Activated naive CD8-positive, alpha-beta T cell treated with anti-CD3 and anti-CD28 coated beads, Interleukin-2, amount 50 U/mL, for 16 hours (primary cell): Measurements from ENCODE around the gene DNAJA4.
A peak's percentile ranks its signal among the peaks of the same experiment; 100 is the strongest.

Source experiments
- DNase-seq: peaks from one replicate; pipeline ENCODE4 v3.0.0-alpha.2; 2020; ENCODE audit warnings: low read depth, low spot score

The DNAJA4 gene

DNA sequence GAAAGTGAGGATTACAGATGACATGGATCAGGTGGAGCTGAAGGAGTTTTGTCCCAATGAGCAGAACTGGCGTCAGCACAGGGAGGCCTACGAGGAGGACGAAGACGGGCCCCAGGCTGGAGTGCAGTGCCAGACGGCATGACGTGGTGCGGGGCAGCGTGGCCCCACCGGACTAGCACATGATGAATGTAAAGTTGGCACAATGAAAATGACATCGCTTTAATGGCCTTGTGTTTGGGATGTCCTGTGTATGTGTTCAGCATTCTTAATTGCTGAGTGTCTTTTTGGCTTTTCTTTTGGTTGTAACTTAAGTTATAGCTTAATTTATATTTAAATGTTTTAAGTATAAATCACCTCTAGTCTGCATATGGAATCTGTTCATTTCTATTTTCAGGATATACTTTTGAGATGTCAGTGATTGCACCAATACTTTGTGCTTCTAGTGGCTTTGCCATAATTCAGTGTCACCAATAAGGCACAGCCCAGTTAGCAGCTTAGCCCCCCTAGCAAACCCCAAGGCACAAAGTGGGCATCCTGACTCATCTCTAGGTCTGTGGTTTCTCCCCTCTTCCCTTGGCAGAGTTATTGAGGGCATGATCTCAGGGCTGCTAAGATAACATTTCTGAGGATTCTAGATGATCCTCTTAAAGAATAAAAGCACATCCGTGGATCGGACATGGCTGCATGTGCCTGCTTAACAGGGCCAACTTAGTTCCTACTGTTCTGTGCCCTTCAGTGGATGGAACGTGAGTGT lies 16.1 kb downstream of the DNAJA4 start:
- no peak for DNase-seq

DNA sequence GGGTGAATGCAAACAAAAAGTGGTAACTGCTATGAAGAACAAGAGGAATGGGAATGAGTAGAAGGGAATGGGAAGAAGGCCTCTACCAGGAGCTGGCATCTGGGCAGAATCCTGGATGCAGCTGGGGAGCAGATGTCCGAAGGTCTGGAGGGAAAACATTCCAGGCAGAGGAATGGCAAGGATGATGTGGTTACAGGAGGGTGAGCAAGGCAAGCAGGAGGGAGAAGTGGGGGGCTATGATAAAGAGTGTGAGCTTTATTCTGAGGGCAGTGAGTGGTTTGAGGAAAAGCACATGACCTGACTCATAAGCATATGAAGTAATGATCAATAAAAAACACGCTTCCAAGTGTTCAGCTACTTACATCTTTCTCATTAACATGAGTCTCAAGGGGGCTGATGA lies 18.0 kb downstream of the DNAJA4 start:
- no peak for DNase-seq

DNA sequence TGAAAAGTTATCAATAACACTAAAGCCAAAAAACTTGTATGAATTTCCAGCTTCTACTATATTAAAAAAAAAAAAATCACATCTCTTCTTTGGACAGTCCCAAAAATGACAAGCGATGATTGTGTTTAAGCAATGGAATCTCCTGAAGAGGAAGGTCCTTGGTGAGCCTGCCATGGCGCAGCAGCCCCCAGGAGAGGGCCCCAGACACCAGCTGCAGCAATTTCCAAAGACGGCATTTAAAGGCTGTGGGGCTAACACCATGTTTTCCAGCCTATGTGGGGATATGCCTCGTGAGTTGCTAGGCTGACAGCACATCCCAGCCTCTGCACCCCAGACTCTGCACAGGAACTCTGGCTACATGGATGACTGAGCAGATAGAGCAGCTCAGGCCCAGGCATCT lies 20.4 kb downstream of the DNAJA4 start:
- DNase-seq = no peak

DNA sequence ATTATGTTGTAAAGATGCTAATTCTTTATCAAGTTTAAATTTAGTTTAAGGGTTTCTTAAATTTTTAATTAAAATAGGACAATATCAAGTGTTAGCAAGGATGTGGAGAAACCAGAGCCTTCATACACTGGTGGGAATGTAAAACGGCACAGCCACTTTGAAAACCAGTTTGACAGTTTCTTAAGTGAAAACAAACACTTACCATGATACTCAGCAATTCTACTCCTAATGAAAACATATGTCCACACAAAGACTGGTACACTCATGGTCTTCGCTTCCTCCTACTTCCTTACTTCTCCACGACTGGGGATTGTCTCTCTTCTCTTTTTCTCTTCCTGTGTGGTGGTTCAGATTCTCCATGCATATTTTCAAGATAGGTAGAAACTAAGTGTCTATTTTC lies 25.9 kb downstream of the DNAJA4 start:
- no peak for DNase-seq

GRCh38 chr15:78291052-78291451 lies 26.7 kb downstream of the DNAJA4 start:
- DNase-seq = no peak

DNA sequence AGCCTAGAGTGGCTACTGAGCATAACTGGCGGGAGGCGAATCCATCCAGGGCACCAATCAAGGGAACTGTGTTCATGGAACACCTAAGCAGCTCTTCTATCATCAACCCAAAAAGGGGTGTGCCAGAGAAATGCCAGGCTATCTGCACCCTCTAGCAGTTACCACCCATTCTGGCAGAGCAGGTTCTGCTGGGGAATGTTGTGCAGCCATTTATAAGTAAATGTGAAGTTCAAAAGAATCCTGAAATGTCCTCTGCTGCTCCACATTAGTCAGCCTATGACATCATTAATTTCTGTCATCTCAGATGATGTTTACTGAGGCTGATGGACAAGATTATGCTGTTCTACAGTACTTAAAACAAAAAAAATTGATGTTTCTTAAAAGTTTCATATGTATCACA lies 27.3 kb downstream of the DNAJA4 start:
- no peak for DNase-seq

GRCh38 chr15:78292219-78292618 lies 27.9 kb downstream of the DNAJA4 start:
- DNase-seq = no peak

DNA sequence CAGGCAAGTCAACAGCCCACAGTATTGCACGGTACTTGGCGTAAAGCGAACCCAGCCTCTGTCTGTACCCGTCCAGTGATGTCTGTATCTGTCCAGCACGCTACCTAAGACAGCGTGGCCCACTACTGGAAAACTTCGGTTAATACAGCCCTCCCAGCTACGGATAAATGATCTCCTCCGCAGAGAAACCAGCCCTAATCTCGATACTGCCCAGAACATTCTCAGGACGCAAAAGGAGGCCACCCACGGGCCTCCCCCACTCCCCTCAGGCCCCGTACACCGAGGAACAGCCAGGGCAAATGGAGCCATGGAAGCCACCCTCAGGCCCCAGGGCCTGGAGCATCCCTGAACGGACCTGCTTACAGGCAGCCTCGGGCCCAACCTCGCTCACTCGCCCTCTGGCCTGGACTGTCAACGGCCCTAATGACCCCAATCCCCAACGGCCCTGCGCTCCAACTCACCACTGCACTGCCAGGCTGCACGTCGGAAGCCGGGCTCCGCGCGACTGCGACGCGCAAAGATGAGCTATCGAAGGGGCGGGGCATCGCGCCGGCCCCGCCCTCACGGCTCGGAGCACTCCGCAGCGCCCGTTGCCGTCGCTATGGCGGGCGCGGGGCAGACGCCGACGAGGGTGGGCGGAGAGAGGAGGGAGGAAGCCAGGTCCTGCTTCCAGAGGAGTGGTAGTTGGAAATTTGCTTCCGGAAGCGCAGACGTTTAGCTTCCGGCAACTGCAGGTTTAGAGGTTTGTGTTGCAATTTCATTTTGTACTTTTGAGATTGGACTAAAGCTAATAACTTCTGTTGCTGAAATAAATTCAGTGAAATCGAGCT lies 35.0 kb downstream of the DNAJA4 start, which contains the start of gene SKIC8:
Gene SKIC8 (minus strand): TSS at position 509 of the 830 bp plus-strand sequence. CDS start 3,923 bp downstream, outside the sequence.
- peak; percentile 81 for DNase-seq

GRCh38 chr15:78301326-78301725 lies 37.0 kb downstream of the DNAJA4 start:
- DNase-seq = no peak

DNA sequence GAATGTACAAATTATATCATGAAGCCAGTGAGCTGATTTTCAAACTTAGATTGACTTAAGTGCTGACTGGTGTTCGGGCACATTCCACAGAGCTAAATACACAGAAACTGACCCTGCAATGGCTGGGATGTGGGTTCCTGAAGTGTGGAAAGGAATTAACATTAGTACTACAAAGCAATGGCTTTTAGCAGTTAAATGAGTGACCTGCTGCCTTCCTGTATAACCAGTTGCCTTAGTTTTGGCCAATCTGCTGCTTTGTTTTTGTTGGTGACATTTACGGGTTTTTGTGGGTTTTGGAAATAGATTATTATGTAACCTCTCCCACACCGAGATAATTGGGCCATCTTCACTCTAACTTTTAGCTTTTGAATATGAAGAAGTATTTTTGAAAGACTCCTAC lies 37.5 kb downstream of the DNAJA4 start:
- no peak for DNase-seq

GRCh38 chr15:78302579-78303312 lies 38.4 kb downstream of the DNAJA4 start:
- no peak for DNase-seq

DNA sequence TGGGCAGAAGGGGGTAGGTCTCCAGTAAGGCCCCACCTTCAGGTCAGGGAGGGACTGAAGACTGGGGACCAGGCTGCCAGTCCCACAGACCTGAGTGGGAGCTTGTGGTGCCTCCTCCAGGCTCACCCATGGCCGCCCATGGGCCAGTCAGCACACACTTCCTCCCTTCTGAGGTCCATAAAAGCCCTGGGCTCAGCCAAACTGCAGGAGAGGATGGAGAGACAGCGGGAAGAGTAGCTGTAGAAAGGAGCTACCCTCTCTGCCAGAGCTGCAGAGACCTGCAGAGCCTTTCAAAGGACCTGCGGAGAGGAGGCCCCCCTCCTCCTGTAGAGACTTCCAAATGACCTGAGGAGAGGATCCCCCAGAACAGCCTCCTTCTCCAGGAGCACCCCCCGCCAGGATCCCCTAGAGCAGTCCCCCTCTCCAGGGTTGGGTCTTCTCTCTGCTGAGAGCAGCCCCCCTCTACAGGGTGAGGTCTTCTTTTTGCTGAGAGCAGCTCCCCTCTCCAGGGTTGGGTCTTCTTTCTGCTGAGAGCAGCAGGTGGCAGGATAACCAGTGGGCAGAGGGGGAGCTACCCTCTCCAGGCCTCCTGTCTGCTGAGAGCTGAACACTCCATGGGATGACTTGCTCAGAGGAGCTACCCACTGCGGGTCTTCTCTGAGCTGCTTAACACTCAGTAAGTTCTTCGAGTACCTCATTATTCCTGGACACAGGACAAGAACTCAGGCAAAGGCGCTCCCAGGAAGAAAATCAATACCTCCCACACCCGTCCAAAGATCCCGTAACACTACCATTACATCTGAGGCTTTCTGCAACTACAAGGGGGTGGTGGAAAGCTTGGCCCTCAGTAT lies 40.1 kb downstream of the DNAJA4 start:
- DNase-seq = no peak

DNA sequence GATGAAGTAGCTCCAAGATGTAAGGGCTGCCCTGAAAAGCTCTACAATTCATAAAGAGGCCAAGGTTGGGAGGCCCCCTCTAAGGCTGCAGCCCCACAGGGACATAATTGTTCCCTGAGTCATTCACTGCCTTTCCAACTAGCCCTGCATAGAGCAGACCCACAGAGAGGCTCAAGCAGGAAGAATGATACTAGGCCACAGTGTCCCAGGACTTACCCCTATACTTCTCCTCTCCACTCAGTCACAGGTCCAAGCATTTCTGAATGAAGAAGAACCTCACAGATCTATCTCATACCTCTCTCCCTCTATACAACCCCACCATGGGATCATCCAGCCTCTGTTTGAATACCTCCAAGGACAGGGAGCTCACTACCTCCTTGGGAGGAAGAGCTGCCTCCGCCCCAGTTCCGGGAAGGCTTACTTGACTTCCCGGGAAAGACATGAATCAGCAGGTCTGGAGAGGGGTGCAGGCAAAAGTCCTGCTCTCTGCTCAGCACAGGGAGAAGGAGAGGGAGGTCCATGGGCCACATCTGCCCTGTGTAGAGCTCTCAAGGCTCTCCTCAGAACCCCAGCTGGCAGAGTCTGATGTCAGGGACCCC lies 41.9 kb downstream of the DNAJA4 start:
- no peak for DNase-seq

- no peak for DNase-seq
Measured at GRCh38 chr15:78307976-78308375, 43.6 kb downstream of the DNAJA4 start.

DNA sequence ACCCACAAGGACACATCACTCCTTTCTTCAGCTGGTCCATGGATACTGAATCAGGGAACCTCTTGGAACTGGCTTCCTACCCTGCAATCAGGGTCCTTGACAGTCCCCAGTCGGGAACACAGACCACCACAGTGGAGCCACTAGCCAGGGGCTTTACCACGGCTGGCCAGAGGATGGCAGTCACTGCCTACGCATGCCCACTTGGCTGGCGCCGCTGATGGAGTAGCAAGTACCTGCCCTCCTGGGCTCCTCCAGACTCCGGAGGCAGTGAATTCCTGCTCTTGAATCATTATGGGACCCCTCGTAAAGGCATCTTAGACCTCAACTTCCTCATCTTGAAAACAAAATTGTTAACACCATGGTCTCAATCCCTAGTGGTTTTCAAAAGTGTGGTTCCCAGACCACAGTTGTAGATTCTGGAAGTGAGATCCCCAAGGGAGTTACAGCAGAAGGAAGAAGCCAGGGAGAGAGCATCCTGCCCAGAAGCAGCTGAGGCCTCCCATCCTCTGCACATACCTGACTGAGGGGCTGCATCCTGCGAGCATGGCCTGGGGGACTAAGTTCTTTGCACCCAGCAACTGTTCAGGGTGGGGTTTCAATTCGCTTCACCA lies 44.2 kb downstream of the DNAJA4 start:
- DNase-seq = peak; percentile 17

GRCh38 chr15:78311292-78311691 lies 46.9 kb downstream of the DNAJA4 start:
- DNase-seq = no peak

DNA sequence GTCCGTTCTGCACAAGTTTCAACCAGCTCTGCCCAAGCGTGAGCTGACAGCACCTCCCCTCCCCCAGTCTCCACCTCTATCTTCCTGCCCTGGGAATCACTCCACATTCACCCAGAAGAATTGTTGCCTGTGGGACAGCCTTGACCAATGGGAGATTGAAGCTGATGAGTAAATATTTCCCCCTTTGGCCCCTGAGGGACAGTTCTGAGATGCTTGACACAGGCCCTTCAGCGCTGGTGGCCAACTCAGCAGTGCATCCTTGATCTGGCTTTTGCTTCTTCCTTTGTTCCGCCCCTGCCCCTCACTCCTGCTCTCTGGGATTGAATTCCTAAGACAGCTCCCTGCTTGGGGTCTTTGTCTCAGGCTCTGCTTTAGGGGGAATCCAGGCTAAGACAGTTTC lies 48.2 kb downstream of the DNAJA4 start:
- no peak for DNase-seq

DNA sequence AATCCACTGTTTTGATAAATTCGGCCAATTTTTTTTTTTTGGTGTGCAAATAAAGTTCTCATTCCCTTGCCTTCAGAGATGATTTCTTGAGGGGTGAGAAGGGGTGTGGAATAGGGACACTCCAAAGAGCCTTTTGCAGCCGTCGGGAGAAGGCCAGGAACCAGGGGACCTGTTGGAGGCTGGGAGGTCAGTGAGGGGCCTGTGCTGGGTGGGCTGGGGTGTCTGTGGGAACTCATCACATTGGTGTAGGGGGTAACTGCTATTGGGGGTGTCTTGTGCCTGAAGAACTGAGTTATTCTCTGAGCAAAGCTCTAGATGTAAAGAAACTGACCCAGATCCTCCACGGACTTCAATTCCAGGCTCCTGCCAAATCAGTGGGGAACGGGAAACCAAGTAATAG lies 48.6 kb downstream of the DNAJA4 start:
- no peak for DNase-seq

- no peak for DNase-seq
Measured at GRCh38 chr15:78313383-78313782, 49.0 kb downstream of the DNAJA4 start.

- DNase-seq = no peak
Measured at GRCh38 chr15:78314181-78314581, 49.8 kb downstream of the DNAJA4 start.
